Liver (tissue), 9 donors: ENCODE data around the gene SYNJ2. TPM values are rescaled to one million over a fixed set of nuclear protein-coding genes. Genes with fewer than 3 reads are reported as not detected.

Source experiments
- DNase-seq: peaks from one replicate; pipeline ENCODE4 v3.0.0-alpha.2; 2017; ENCODE audit warnings: low spot score
- H3K27ac ChIP-seq, 2 donors: one replicate each; pipeline ENCODE4 v1.7.0; 2013; ENCODE audit warnings: inconsistent platforms in 2 of 2, low read length in 2 of 2, control low read depth in 1 of 2, low read depth in 1 of 2, mild to moderate bottlenecking in 1 of 2
- H3K27me3 ChIP-seq, 4 donors: one replicate each; pipeline versions ENCODE4 v1.6.1 to v1.7.0; 2013; ENCODE audit warnings: low read length in 3 of 4, inconsistent platforms in 1 of 4, mild to moderate bottlenecking in 1 of 4, moderate library complexity in 1 of 4; ENCODE audit not compliant: control insufficient read depth in 4 of 4, insufficient read depth in 4 of 4
- H3K36me3 ChIP-seq, 4 donors: one replicate each; pipeline versions ENCODE4 v1.6.1 to v1.7.0; 2013; ENCODE audit warnings: low read length in 3 of 4, mild to moderate bottlenecking in 3 of 4, low read depth in 1 of 4, moderate library complexity in 1 of 4; ENCODE audit not compliant: control insufficient read depth in 4 of 4, insufficient read depth in 3 of 4
- H3K4me1 ChIP-seq, 4 donors: one replicate each; pipeline versions ENCODE4 v1.6.1 to v1.7.0; 2013; ENCODE audit warnings: low read length in 3 of 4, mild to moderate bottlenecking in 3 of 4, moderate library complexity in 1 of 4; ENCODE audit not compliant: control insufficient read depth in 4 of 4, insufficient read depth in 4 of 4
- H3K4me3 ChIP-seq, 3 donors: one replicate each; pipeline versions ENCODE4 v1.6.1 to v1.7.0; 2013; ENCODE audit warnings: low read length in 3 of 3, control low read depth in 1 of 3, low read depth in 1 of 3, mild to moderate bottlenecking in 1 of 3
- H3K9ac ChIP-seq, 2 donors: one replicate each; pipeline ENCODE4 v1.7.0; 2013; ENCODE audit warnings: low read length in 2 of 2, mild to moderate bottlenecking in 2 of 2, moderate library complexity in 2 of 2, control low read depth in 1 of 2, low read depth in 1 of 2
- H3K9me3 ChIP-seq, 4 donors: one replicate each; pipeline versions ENCODE4 v1.6.1 to v1.7.0; 2013; ENCODE audit warnings: low read length in 3 of 4; ENCODE audit not compliant: control insufficient read depth in 4 of 4
- FOXA1 ChIP-seq: IDR thresholded peaks from 2 replicates; pipeline ENCODE4 v1.6.1; 2016; ENCODE audit warnings: antibody characterized with exemption
- GABPA ChIP-seq, 2 donors: IDR thresholded peaks in 1 of 2; conservative IDR thresholded peaks in 1 of 2; 2 replicates each; pipeline ENCODE4 v1.6.1; 2016; ENCODE audit warnings: antibody characterized with exemption in 2 of 2, mild to moderate bottlenecking in 1 of 2, moderate library complexity in 1 of 2
- HNF4A ChIP-seq, 2 donors: conservative IDR thresholded peaks; 2 replicates each; pipeline ENCODE4 v1.6.1; 2016; ENCODE audit warnings: antibody characterized with exemption in 2 of 2, mild to moderate bottlenecking in 2 of 2
- HNF4G ChIP-seq: IDR thresholded peaks from 2 replicates; pipeline ENCODE4 v1.6.1; 2016; ENCODE audit warnings: antibody characterized with exemption
- JUND ChIP-seq, 2 donors: IDR thresholded peaks; 2 replicates each; pipeline ENCODE4 v1.6.1; 2016; ENCODE audit warnings: antibody characterized with exemption in 2 of 2
- RAD21 ChIP-seq, 2 donors: IDR thresholded peaks; 2 replicates each; pipeline ENCODE4 v1.6.1; 2016; ENCODE audit warnings: antibody characterized with exemption in 2 of 2, mild to moderate bottlenecking in 2 of 2
- SP1 ChIP-seq: IDR thresholded peaks from 2 replicates; pipeline ENCODE4 v1.6.1; 2018; ENCODE audit warnings: antibody characterized with exemption, mild to moderate bottlenecking
- TAF1 ChIP-seq: conservative IDR thresholded peaks from 2 replicates; pipeline ENCODE4 v1.6.1; 2016; ENCODE audit warnings: antibody characterized with exemption, mild to moderate bottlenecking
- YY1 ChIP-seq: IDR thresholded peaks from 2 replicates; pipeline ENCODE4 v1.6.1; 2016; ENCODE audit warnings: antibody characterized with exemption, mild to moderate bottlenecking
- WGBS: extraction: QIAGEN DNeasy Blood & Tissue Kit; methylation state at CpG from one replicate; pipeline ENCODE4 v1.1.7; 2013; 5-methylcytosine and 5-hydroxymethylcytosine counted together
- polyA plus RNA-seq, 2 donors: library from polyadenylated mRNA; stranded (reverse) in 1 of 2; unstranded in 1 of 2; fragments of 200-250 nt in 1 of 2; fragments of >200 nt in 1 of 2; fragmentation: Nextera tagmentation in 1 of 2; extraction: Ambion mirVana in 1 of 2; gene quantifications; one replicate each; pipeline versions ENCODE4 v1.2.1 to v1.2.3, GENCODE V29; 2013 to 2015
- total RNA-seq, 2 donors: library from RNA; depleted of rRNA; stranded (reverse); fragments of >200 nt; gene quantifications; one replicate each; pipeline ENCODE4 v1.2.3, GENCODE V29; 2014
- TF ChIP-seq, protein P1 (sequence below): fragments of 150-350 bp; IDR thresholded peaks from 2 replicates; pipeline ENCODE4 v1.5.1; 2017; ENCODE audit warnings: improper control_type of control experiment, low read depth, low read length; ENCODE audit not compliant: missing input control
- TF ChIP-seq, protein P2 (sequence below): IDR thresholded peaks from 2 replicates; pipeline ENCODE4 v1.6.1; 2016; ENCODE audit warnings: antibody characterized with exemption
- TF ChIP-seq, protein P3 (sequence below): IDR thresholded peaks from 2 replicates; pipeline ENCODE4 v1.6.1; 2016; ENCODE audit warnings: antibody characterized with exemption
- TF ChIP-seq, protein P4 (sequence below): IDR thresholded peaks from 2 replicates; pipeline ENCODE4 v1.6.1; 2016; ENCODE audit warnings: antibody characterized with exemption
- donor health status: healthy.
- donor health status: healthy.
- donor health status: healthy.
- donor health status: healthy.
- donor health status: healthy.

SYNJ2 gene
- total and polyA plus RNA-seq, 4 donors, result 2.4 to 8.9 (median 3.2) TPM

DNA sequence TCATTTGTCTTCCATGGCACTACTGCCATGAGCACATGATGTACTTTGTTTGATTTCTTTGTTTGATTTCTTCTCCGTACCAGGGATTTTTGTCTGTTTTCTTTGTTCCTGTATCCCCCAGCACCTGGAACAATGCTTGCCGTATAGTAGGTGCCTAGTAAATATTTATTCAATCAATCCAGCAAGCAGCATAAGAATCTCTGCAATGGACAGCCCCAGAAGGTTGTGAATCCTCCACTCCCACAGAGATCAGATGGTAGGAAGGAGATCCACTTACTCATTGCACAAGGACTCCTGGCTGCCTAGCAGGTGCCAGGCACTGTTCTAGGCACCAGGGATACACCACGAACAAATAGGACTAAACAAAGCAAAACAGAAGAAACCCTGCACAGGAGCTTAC is 6.7 kb upstream of the SYNJ2 start:
- Histone ChIP-seq H3K4me1 (no peaks in the 10 kb centered on the region), H3K27me3 (no peaks in the 10 kb centered on the region), H3K9ac (no peak overlapping the region), H3K36me3 (no peaks in the 10 kb centered on the region), H3K27ac (no peak overlapping the region), H3K4me3 (no peak overlapping the region), H3K9me3 (no peaks in the 10 kb centered on the region)
- DNase-seq, result no peak
- 64% methylated on average over 3 of the region's 3 CpGs for WGBS
- TF ChIP-seq, protein P1, sequence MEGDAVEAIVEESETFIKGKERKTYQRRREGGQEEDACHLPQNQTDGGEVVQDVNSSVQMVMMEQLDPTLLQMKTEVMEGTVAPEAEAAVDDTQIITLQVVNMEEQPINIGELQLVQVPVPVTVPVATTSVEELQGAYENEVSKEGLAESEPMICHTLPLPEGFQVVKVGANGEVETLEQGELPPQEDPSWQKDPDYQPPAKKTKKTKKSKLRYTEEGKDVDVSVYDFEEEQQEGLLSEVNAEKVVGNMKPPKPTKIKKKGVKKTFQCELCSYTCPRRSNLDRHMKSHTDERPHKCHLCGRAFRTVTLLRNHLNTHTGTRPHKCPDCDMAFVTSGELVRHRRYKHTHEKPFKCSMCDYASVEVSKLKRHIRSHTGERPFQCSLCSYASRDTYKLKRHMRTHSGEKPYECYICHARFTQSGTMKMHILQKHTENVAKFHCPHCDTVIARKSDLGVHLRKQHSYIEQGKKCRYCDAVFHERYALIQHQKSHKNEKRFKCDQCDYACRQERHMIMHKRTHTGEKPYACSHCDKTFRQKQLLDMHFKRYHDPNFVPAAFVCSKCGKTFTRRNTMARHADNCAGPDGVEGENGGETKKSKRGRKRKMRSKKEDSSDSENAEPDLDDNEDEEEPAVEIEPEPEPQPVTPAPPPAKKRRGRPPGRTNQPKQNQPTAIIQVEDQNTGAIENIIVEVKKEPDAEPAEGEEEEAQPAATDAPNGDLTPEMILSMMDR, result no peak
- TF ChIP-seq JUND (IDR thresholded peaks at IDR 0.05) (no peak), TAF1 (no peak), SP1 (no peak), YY1 (no peak), FOXA1 (no peak), GABPA (IDR thresholded peaks at IDR 0.05 in 1 of 2, conservative IDR thresholded peaks at IDR 0.05 in 1 of 2) (no peak), RAD21 (IDR thresholded peaks at IDR 0.05) (no peak), HNF4G (no peak)
- TF ChIP-seq, protein P2, sequence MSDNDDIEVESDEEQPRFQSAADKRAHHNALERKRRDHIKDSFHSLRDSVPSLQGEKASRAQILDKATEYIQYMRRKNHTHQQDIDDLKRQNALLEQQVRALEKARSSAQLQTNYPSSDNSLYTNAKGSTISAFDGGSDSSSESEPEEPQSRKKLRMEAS, result no peak
- TF ChIP-seq, protein P3, sequence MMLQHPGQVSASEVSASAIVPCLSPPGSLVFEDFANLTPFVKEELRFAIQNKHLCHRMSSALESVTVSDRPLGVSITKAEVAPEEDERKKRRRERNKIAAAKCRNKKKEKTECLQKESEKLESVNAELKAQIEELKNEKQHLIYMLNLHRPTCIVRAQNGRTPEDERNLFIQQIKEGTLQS, result no peak

DNA sequence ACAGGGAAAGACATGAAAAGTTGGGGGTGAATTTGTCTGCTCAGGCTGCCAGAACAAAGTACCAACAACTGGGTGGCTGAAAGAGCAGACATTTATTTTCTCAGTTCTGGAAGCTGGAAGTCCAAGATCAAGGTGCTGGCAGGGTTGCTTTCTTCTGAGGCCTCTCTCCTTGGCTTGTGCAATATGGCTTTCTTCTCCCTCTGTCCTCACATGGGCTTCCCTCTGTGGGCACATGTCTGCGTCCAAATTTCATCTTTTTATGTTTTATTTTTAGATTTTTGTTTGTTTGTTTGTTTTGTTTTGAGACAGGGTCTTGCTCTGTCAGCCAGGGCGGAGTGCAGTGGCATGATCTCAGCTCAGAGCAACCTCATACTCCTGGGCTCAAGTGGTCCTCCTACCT is 6.2 kb upstream of the SYNJ2 start:
- no peak overlapping the region for H3K4me3 ChIP-seq
- 92% methylated on average over 2 of the region's 2 CpGs for WGBS
- no peak overlapping the region for H3K27ac ChIP-seq
- H3K9me3 ChIP-seq, result no peaks in the 10 kb centered on the region
- no peaks in the 10 kb centered on the region for H3K4me1 ChIP-seq
- no peaks in the 10 kb centered on the region for H3K36me3 ChIP-seq
- no peak for DNase-seq
- no peaks in the 10 kb centered on the region for H3K27me3 ChIP-seq
- H3K9ac ChIP-seq, result no peak overlapping the region
- TF ChIP-seq, protein P4, sequence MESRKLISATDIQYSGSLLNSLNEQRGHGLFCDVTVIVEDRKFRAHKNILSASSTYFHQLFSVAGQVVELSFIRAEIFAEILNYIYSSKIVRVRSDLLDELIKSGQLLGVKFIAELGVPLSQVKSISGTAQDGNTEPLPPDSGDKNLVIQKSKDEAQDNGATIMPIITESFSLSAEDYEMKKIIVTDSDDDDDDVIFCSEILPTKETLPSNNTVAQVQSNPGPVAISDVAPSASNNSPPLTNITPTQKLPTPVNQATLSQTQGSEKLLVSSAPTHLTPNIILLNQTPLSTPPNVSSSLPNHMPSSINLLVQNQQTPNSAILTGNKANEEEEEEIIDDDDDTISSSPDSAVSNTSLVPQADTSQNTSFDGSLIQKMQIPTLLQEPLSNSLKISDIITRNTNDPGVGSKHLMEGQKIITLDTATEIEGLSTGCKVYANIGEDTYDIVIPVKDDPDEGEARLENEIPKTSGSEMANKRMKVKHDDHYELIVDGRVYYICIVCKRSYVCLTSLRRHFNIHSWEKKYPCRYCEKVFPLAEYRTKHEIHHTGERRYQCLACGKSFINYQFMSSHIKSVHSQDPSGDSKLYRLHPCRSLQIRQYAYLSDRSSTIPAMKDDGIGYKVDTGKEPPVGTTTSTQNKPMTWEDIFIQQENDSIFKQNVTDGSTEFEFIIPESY, result no peak
- TF ChIP-seq RAD21 (IDR thresholded peaks at IDR 0.05) (no peak), FOXA1 (no peak), HNF4A (conservative IDR thresholded peaks at IDR 0.05) (no peak), HNF4G (no peak), GABPA (IDR thresholded peaks at IDR 0.05 in 1 of 2, conservative IDR thresholded peaks at IDR 0.05 in 1 of 2) (no peak)
- TF ChIP-seq, protein P2, result no peak
